GM21529 (cell line): ENCODE results near the gene ZNF583.

Source experiments
- ATAC-seq: cut with Tn5 transposase; IDR thresholded peaks from one replicate; pipeline ENCODE4 v1.9.1; 2021; ENCODE audit not compliant: unreplicated experiment

ZNF583 gene

DNA sequence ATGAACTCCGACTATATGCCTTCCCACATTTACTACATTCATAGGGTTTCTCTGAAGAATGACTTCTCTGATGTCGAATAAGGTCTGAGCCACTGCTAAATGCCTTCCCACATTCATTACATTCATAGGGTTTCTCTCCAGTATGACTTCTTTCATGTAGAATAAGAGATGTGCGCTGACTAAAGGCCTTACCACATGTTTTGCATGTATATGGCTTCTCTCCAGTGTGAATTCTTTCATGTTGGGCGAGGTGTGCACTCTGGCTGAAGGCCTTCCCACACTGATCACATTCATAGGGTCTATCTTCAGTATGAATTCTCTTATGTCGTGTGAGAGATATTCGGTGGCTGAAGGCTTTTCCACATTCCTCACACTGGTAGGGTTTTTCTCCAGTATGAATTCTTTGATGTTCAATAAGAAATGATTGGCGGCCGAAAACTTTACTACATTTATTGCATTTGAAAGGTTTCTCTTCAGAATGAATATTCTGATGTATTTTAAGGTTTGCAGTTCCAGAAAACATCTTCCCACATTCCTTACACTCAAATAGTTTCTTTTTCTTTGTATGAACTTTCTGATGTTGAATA is 37.2 kb downstream of the ZNF583 start:
- no peak for ATAC-seq

GRCh38 chr19:56474308-56474707 is 70.2 kb downstream of the ZNF583 start:
- no peak for ATAC-seq

GRCh38 chr19:56476093-56476492 is 72.0 kb downstream of the ZNF583 start:
- ATAC-seq = no peak
